ACHN (cell line): ENCODE results near the gene CTSK.
"Not testable (repeated sequence)": the region's sequence is repeated elsewhere in the genome, so short reads cannot be mapped to it uniquely, and the experiment has no call there.

Experiments used
- DNase-seq: peaks from one replicate; pipeline ENCODE4 v3.0.0-alpha.2; 2015
- in situ Hi-C: cut with HindIII; loops from 2 replicates; pipeline ENCODE4 v1.10.0; 2017; ENCODE audit warnings: low sequenced_read_pairs, low pct_ligation_motif_present, low pct_unique_long_range_greater_than_20kb

The CTSK gene

GRCh38 chr1:150767704-150768103 lies 40.4 kb downstream of the CTSK start:
- DNase-seq, in situ Hi-C loops: not testable (repeated sequence)

- DNase-seq, in situ Hi-C loops: not testable (repeated sequence)
Observed at GRCh38 chr1:150765977-150766301, 42.1 kb downstream of the CTSK start.

GRCh38 chr1:150765296-150765976 lies 42.6 kb downstream of the CTSK start, which contains the start of gene CTSS:
Gene CTSS (minus strand): TSS chr1:150765778. CDS start chr1:150764763, 1,015 bp downstream.
- DNase-seq: peak; percentile 7
- in situ Hi-C loops: no loop called here

- peak; percentile 4 for DNase-seq
- in situ Hi-C loops: no loop called here
Observed at GRCh38 chr1:150764617-150765101, 43.4 kb downstream of the CTSK start.

GRCh38 chr1:150763018-150763417 lies 45.0 kb downstream of the CTSK start:
- in situ Hi-C loops: no loop called here
- DNase-seq: no peak

- DNase-seq: no peak
- in situ Hi-C loops: no loop called here
Observed at GRCh38 chr1:150762552-150762951, 45.5 kb downstream of the CTSK start.

GRCh38 chr1:150761801-150762200 lies 46.3 kb downstream of the CTSK start:
- in situ Hi-C loops: no loop called here
- no peak for DNase-seq

- DNase-seq: no peak
- in situ Hi-C loops: no loop called here
Observed at GRCh38 chr1:150760013-150760412, 48.0 kb downstream of the CTSK start.

GRCh38 chr1:150753416-150753815 lies 54.6 kb downstream of the CTSK start:
- DNase-seq: no peak
- in situ Hi-C loops: no loop called here

- no peak for DNase-seq
- in situ Hi-C loops: no loop called here
Observed at GRCh38 chr1:150751443-150751842, 56.6 kb downstream of the CTSK start.

- no peak for DNase-seq
- in situ Hi-C loops: no loop called here
Observed at GRCh38 chr1:150749720-150750311, 58.2 kb downstream of the CTSK start.

- no peak for DNase-seq
- in situ Hi-C loops: no loop called here
Observed at GRCh38 chr1:150748878-150749719, 59.0 kb downstream of the CTSK start.
